Head of caudate nucleus (tissue), 42 donors: Measurements from ENCODE around the gene NRK.
"Not testable (repeated sequence)": the region's sequence is repeated elsewhere in the genome, so short reads cannot be mapped to it uniquely, and the experiment has no call there.

Source experiments
- DNase-seq, 42 donors: peaks; one replicate each; pipeline versions ENCODE4 v3.0.0 to v3.0.0-alpha.2; 2020 to 2021; ENCODE audit warnings: mixed read lengths in 7 of 42
- intact Hi-C: fragments of 100-400 bp; cut with DNase I; formaldehyde crosslinking; loops from one replicate; pipeline ENCODE4 v1.15.0; 2022

NRK gene

GRCh38 chrX:105876658-105877057 is 54.3 kb downstream of the NRK start:
- DNase-seq, result no peak
- intact Hi-C loops, result no loop called here

- intact Hi-C loops, result no loop called here
- no peak for DNase-seq
These were observed 58.2 kb downstream of the NRK start for GRCh38 chrX:105880491-105880890.

- DNase-seq, result no peak
These were observed 60.4 kb downstream of the NRK start for GRCh38 chrX:105882581-105883275.

GRCh38 chrX:105894721-105895120 is 72.4 kb downstream of the NRK start:
- DNase-seq, result no peak
- intact Hi-C loops, result no loop called here

More at GRCh38 chrX:105882581-105883275, 60.4 kb downstream of the NRK start:
- intact Hi-C loops, result no loop called here

GRCh38 chrX:105909576-105909975 is 87.2 kb downstream of the NRK start:
- intact Hi-C loops, result no loop called here
- no peak for DNase-seq

GRCh38 chrX:105910563-105911105 is 88.3 kb downstream of the NRK start:
- intact Hi-C loops, result no loop called here

GRCh38 chrX:105945266-105945665 is 122.9 kb downstream of the NRK start:
- DNase-seq, result no peak
- intact Hi-C loops, result no loop called here

More at GRCh38 chrX:105910563-105911105, 88.3 kb downstream of the NRK start:
- DNase-seq, result no peak

GRCh38 chrX:105969487-105969886 is 147.1 kb downstream of the NRK start:
- no peak for DNase-seq
- intact Hi-C loops, result no loop called here

GRCh38 chrX:105972690-105973386 is 150.5 kb downstream of the NRK start:
- intact Hi-C loops, result no loop called here
- no peak for DNase-seq

GRCh38 chrX:105973387-105973739 is 151.0 kb downstream of the NRK start:
- intact Hi-C loops, result no loop called here
- no peak for DNase-seq

- peak in 1 of 42 donors; percentile 10 for DNase-seq
- intact Hi-C loops, result no loop called here
These were observed 153.0 kb downstream of the NRK start for GRCh38 chrX:105975382-105975781.

GRCh38 chrX:105981772-105982485 is 159.6 kb downstream of the NRK start:
- intact Hi-C loops, result no loop called here
- DNase-seq, result no peak

- intact Hi-C loops, DNase-seq: not testable (repeated sequence)
These were observed 166.1 kb downstream of the NRK start for GRCh38 chrX:105988487-105988886.

- DNase-seq, result no peak
- intact Hi-C loops, result no loop called here
These were observed 177.0 kb downstream of the NRK start for GRCh38 chrX:105999294-105999693.

- DNase-seq, result no peak
- intact Hi-C loops, result no loop called here
These were observed 177.9 kb downstream of the NRK start for GRCh38 chrX:106000203-106000602.

GRCh38 chrX:106000609-106001008 is 178.3 kb downstream of the NRK start:
- DNase-seq, intact Hi-C loops: not testable (repeated sequence)

GRCh38 chrX:106005684-106006083 is 183.3 kb downstream of the NRK start:
- intact Hi-C loops, result no loop called here
- DNase-seq, result no peak

GRCh38 chrX:106007815-106008214 is 185.5 kb downstream of the NRK start:
- intact Hi-C loops, result no loop called here
- no peak for DNase-seq
